ENCODE results near the gene PLD3.
"Not testable (repeated sequence)": the region's sequence is repeated elsewhere in the genome, so short reads cannot be mapped to it uniquely, and the experiment has no call there.

The PLD3 gene

DNA sequence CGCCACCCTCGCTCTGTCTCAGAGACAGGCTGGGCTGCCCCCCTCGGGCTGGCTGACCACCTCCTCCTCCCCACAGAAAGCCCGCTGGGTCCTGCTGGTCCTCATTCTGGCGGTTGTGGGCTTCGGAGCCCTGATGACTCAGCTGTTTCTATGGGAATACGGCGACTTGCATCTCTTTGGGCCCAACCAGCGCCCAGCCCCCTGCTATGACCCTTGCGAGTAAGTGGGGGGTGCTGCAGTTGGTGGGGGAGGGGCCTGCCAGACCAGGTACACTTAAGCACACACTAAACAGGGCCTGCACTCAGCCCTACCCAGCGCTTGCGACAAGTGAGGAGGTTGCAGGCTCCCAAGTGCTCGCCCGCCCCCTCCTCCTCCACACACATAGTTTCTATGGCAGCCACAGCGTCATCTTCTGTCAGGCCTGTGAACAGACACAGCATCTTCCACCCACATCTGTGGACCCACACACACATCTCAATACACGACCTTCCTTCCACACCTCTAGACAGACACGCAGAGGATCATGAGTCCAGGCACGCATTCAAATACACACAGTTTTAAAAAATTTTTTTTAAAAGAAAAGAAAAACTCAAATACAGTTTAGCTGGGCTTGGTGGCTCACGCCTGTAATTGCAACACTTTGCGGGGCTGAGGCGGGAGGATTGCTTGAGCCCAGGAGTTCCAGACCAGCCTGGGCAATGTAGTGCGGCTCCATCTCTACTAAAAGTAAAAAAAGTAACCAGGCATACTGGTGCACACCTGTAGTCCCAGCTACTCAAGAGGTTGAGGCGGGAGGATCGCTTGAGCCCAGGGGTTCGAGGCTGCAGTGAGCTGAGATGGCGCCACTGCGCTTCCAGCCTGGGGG lies 18.4 kb downstream of the PLD3 start:
- Mint-ChIP-seq H3K9me3 (no peaks in the 10 kb centered on the region), H3K4me1 (peaks cover 16% of the 10 kb centered on the region), H3K4me3 (no peak overlapping the region)

DNA sequence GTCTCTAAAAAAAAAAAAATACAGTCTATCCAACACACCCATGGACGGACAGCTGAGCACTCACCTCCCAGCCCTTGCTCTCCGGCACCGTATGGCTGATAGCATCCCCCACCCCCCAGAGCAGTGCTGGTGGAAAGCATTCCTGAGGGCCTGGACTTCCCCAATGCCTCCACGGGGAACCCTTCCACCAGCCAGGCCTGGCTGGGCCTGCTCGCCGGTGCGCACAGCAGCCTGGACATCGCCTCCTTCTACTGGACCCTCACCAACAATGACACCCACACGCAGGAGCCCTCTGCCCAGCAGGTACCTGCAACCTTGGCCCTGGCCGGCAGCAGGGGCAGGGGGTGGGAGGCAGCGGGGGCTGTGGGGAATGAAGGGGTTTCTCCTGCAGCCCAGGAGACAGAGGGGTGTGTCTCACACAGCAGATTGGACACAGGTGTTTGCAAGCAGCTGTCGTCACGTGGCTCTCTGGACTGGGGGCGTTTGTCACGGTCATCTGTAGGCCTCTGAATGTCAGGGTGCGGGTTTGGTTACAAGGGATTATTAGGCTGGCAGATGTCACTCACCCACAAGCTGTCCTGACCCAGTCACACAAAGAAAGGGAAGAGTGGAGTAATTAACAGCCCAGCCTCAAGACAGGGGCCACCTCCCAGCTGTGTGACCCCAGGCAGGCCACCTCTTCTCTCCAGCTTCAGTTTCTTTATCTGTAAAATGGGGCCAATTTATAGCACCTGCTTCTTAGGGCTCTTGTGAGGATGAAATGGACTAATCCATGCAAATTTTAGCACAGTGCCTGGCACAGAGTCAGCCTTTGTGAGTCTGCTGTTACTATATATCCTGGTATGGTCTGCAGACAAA lies 19.3 kb downstream of the PLD3 start:
- ATAC-seq, result no peak
- H3K4me1 Mint-ChIP-seq, result peaks cover 15% of the 10 kb centered on the region
- no peaks in the 10 kb centered on the region for H3K9me3 Mint-ChIP-seq
- no peak overlapping the region for H3K27ac Mint-ChIP-seq
- no peak overlapping the region for H3K4me3 Mint-ChIP-seq
- H3K27me3 Mint-ChIP-seq, result no peaks in the 10 kb centered on the region
- peaks cover 19% of the 10 kb centered on the region for H3K36me3 Mint-ChIP-seq

More for the DNA sequence above, 18.4 kb downstream of the PLD3 start:
- Mint-ChIP-seq H3K27ac (no peak overlapping the region), H3K27me3 (no peaks in the 10 kb centered on the region), H3K36me3 (peaks cover 24% of the 10 kb centered on the region)
- no peak for ATAC-seq

DNA sequence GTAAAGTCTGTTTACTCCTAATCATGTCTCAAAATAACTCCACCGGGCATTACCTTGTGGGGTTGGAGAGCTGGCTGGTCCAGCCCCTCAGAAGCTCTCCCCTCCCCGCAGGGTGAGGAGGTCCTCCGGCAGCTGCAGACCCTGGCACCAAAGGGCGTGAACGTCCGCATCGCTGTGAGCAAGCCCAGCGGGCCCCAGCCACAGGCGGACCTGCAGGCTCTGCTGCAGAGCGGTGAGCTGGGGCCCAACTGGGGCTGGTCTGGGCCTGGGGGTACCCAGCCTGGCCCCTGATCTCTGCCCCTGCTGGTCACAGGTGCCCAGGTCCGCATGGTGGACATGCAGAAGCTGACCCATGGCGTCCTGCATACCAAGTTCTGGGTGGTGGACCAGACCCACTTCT lies 21.3 kb downstream of the PLD3 start:
- no peak overlapping the region for H3K4me3 Mint-ChIP-seq
- H3K27me3 Mint-ChIP-seq, result no peaks in the 10 kb centered on the region
- H3K27ac Mint-ChIP-seq, result no peak overlapping the region
- H3K4me1 Mint-ChIP-seq, result peaks cover 8% of the 10 kb centered on the region
- no peaks in the 10 kb centered on the region for H3K9me3 Mint-ChIP-seq
- ATAC-seq, result no peak
- peaks cover 30% of the 10 kb centered on the region for H3K36me3 Mint-ChIP-seq

DNA sequence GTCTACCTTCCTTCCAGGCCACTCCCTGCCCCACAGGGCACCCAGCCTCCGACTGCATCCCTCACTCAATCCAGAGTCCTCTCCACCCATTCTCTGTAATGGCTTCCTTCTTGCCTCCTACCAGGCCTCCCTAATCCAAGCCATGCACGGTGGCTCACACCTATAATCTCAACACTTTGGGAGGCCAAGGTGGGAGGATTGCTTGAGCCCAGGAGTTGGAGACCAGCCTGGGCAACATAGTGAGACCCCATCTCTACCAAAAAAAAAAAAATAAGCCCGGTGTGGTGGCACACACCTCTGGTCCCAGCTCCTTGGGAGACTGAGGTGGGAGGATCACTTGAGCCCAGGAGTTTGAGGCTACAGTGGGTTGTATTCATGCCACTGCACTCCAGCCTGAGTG lies 21.8 kb downstream of the PLD3 start:
- not testable (repeated sequence) for H3K4me1 Mint-ChIP-seq, H3K4me3 Mint-ChIP-seq, H3K9me3 Mint-ChIP-seq, H3K27ac Mint-ChIP-seq, ATAC-seq, H3K27me3 Mint-ChIP-seq
- peaks cover 35% of the 10 kb centered on the region for H3K36me3 Mint-ChIP-seq

DNA sequence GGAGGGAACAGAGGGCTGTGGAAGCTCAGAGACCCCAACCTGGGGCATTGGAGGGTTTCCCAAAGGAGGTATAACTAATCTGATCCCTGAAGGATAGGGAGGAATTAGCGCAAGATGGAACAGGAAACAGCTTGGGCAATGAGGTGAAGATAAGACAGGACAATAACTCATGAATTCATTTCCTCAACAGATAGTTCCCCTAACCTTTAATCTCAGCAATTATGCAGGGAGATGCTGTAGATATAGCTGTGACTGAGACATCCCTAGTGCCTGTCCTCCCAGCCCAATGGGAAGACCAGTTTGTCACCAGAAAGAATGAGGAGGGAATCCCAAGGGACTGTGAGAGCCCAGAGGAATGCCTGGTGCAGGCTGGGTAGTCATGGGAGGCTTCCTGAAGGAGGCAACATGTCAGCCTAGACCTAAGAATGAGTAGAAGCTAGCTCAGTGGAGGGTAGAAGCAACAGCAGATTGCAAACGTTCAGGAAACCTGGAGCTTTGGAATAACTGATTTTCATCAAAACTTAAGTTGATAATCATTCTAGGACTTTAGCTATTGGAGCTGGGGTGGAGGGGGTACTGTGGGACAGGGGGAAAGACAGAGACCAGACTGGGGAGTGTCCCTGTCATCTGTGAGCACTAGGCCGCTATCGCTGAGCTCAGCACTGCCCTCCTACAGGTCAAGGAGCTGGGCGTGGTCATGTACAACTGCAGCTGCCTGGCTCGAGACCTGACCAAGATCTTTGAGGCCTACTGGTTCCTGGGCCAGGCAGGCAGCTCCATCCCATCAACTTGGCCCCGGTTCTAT lies 22.7 kb downstream of the PLD3 start:
- Mint-ChIP-seq H3K9me3 (no peaks in the 10 kb centered on the region), H3K36me3 (peaks cover 44% of the 10 kb centered on the region), H3K4me3 (no peak overlapping the region), H3K27ac (no peak overlapping the region), H3K4me1 (no peaks in the 10 kb centered on the region), H3K27me3 (no peaks in the 10 kb centered on the region)
- ATAC-seq, result no peak

DNA sequence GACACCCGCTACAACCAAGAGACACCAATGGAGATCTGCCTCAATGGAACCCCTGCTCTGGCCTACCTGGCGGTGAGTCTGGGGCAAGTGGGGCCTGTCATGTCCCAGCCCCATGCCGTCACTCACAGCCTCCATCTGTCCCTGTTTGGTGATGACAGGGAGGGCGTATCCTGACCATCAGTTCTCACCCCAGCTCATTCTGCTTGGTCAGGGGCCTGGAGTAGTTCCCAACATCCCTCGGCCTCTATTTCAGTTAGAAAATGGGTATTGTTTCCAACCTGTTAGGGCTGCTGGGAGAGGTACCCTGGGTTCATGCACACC lies 23.3 kb downstream of the PLD3 start:
- Mint-ChIP-seq H3K4me1 (no peaks in the 10 kb centered on the region), H3K36me3 (peaks cover 50% of the 10 kb centered on the region), H3K9me3 (no peaks in the 10 kb centered on the region), H3K27ac (no peak overlapping the region), H3K4me3 (no peak overlapping the region), H3K27me3 (no peaks in the 10 kb centered on the region)
- no peak for ATAC-seq

DNA sequence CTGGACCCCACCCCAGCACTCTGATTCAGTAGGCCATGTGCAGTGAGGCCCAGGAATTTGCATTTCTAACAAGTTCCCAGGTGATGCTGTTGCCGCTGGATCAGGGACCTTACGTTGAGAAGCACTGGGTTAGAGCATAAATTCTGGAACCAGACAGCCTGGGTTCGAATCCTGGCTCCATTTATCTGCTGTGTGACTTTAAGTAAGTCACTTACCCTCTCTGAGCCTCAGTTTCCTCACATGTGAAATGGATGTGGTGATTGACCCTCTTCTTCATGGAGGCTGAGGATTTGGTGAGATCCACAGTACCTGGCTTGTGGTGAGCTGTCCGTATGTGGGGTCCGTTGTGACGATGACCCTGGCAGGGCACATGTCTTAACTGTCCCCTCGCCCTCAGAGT lies 25.6 kb downstream of the PLD3 start:
- no peak overlapping the region for H3K27ac Mint-ChIP-seq
- H3K4me1 Mint-ChIP-seq, result no peaks in the 10 kb centered on the region
- H3K4me3 Mint-ChIP-seq, result no peak overlapping the region
- H3K27me3 Mint-ChIP-seq, result no peaks in the 10 kb centered on the region
- no peak for ATAC-seq
- no peaks in the 10 kb centered on the region for H3K9me3 Mint-ChIP-seq
- peaks cover 62% of the 10 kb centered on the region for H3K36me3 Mint-ChIP-seq

DNA sequence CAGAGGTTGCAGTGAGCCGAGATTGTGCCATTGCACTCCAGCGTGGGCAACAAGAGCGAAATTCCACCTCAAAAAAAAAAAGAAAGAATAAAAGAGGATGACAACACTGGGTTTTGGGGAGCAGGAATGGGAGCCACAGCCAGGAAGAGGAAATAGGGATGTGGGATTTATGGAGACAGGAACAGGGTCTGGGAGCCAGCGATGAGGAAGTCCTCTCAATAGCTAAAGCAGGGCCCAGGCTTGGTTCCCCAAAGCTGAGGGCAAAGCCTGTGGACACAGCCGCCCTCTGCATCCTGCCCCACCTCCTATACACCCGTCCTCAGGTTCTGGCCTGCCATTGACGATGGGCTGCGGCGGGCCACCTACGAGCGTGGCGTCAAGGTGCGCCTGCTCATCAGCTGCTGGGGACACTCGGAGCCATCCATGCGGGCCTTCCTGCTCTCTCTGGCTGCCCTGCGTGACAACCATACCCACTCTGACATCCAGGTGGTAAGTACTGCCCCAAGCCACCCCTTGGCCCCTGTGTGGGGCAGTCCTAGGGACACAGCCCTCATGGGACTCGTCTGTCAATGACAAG lies 27.9 kb downstream of the PLD3 start:
- Mint-ChIP-seq H3K27me3 (no peaks in the 10 kb centered on the region), H3K9me3 (no peaks in the 10 kb centered on the region), H3K4me3 (no peak overlapping the region), H3K36me3 (peaks cover 48% of the 10 kb centered on the region), H3K27ac (no peak overlapping the region), H3K4me1 (no peaks in the 10 kb centered on the region)
- no peak for ATAC-seq

DNA sequence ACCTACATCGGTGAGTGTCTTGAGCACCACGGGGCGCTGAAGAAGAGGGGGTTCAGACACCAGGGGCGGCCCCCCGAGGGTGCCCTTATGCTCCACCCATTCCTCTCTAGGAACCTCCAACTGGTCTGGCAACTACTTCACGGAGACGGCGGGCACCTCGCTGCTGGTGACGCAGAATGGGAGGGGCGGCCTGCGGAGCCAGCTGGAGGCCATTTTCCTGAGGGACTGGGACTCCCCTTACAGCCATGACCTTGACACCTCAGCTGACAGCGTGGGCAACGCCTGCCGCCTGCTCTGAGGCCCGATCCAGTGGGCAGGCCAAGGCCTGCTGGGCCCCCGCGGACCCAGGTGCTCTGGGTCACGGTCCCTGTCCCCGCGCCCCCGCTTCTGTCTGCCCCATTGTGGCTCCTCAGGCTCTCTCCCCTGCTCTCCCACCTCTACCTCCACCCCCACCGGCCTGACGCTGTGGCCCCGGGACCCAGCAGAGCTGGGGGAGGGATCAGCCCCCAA lies 29.4 kb downstream of the PLD3 start:
- Mint-ChIP-seq H3K4me1 (no peaks in the 10 kb centered on the region), H3K9me3 (no peaks in the 10 kb centered on the region), H3K27ac (no peak overlapping the region), H3K36me3 (peaks cover 41% of the 10 kb centered on the region), H3K4me3 (no peak overlapping the region), H3K27me3 (no peaks in the 10 kb centered on the region)
- no peak for ATAC-seq

DNA sequence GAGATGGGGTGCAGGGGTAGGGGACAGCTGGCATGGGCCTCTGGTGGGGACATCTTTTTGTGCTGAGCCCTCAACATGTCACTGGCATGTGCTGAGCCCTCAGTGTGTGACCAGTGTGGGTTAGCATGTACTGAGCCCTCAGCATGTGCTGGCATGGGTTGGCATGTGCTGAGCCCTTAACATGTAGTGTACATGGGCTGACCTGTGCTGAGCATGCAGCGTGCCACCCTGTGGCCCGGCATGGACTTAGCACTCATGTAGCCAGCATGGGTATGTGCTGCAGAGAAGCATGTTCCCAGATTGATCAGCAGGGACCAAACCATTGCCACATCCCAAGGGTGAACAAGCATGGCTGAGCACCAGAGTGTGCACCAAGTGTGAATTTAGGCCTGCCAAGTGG lies 30.0 kb downstream of the PLD3 start:
- H3K27ac Mint-ChIP-seq, result no peak overlapping the region
- no peak for ATAC-seq
- H3K4me1 Mint-ChIP-seq, result no peaks in the 10 kb centered on the region
- H3K4me3 Mint-ChIP-seq, result no peak overlapping the region
- H3K27me3 Mint-ChIP-seq, result no peaks in the 10 kb centered on the region
- no peaks in the 10 kb centered on the region for H3K9me3 Mint-ChIP-seq
- peaks cover 38% of the 10 kb centered on the region for H3K36me3 Mint-ChIP-seq

DNA sequence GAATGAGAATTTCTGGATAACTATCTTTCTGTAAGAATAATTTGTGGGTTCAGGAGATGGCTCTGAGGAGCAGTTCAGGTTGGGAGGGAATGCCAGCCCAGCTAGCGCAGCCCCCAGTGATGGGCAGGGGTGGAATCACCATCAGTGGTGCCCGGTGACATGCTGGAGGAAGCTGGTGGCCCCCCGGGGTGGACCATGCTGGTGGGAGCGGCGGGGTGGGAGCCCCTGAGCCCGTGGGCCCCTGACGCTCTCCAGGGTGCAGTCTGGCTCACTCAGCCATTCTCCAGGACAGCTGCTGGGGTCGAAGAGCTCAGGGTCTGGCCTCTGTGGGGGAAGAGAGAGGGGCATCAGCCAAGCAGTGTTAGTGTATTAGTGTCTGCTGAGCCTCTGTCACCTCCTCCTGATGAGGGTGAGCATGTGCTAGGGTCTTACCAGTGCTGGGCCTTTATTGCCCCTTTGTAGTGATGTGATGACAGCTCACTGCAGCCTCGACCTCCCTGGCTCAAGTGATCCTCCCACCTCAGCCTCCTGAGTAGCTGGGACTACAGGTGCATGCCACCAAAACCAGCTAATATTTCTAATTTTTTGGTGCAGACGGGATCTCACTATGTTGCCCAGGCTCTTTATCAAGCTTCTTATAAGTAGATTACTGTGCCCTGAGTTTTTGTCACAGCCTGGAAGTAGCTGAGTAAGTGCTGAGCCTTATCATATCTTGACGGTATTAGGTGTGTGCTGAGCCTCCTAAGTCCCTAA lies 31.1 kb downstream of the PLD3 start:
- no peak for ATAC-seq

DNA sequence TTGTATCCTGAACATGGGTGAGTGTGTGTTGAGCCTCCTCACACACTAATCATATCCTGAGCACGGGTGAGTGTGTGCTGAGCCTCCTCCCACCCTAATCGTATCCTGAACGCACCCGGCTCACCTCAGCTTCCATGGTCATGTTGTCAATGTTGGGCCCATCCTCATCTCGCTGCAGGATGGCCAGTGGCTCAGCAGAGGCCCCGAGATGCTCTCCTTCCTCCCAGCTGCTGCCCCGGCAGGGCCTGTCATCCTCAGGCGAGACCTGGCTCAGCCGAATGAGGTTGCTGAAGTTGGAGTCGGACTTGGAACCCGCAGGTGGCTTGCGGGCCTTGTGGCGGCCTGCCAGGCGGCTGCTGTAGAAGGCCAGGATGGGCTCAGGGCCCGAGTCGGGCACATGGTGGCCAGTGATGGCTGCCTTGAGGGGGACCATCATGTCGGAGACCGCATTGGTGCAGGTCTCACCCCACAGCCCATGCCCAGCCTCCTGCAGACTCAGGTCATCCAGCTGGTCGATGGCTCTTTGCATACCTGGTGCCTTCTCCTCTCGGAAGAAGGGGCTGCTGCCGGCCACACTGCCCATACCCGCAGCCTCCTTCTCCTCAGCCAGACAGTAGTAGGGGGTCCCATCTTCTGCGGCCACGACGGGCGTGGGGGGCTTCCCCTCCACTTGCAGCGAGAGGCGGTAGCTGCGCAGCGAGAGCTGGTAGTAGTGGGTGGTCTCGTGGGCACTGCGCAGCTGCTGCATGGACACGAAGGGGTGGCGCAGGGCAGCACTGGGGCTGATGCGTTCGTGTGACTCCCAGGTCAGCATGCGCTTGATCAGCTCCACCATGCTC lies 31.9 kb downstream of the PLD3 start:
- H3K4me1 Mint-ChIP-seq, result no peaks in the 10 kb centered on the region
- no peak overlapping the region for H3K27ac Mint-ChIP-seq
- H3K4me3 Mint-ChIP-seq, result no peak overlapping the region
- H3K36me3 Mint-ChIP-seq, result peaks cover 25% of the 10 kb centered on the region
- no peaks in the 10 kb centered on the region for H3K9me3 Mint-ChIP-seq
- H3K27me3 Mint-ChIP-seq, result no peaks in the 10 kb centered on the region
- ATAC-seq, result no peak

More for the DNA sequence above, 31.1 kb downstream of the PLD3 start:
- Mint-ChIP-seq H3K4me1 (no peaks in the 10 kb centered on the region), H3K36me3 (peaks cover 33% of the 10 kb centered on the region), H3K27ac (no peak overlapping the region), H3K27me3 (no peaks in the 10 kb centered on the region), H3K9me3 (no peaks in the 10 kb centered on the region), H3K4me3 (no peak overlapping the region)

DNA sequence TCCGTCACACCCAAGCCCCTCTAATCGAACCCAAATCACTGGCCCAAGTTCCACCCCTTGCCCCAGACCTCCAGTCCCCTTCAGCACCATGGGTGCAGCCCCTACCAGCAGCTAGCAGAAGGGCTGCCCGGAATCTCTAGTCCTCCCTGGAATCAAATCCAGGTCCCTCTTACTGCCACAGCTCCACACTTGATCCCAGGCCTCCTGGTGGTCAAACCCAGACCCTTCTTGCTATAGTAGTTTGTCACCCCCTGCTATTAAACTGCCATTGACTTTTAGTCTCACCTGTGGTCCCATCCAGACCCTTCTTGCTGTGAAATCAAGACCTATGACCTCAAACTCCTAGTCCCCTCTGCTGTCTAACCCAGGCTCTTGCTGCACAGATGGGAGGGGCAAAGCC lies 32.8 kb downstream of the PLD3 start:
- Mint-ChIP-seq H3K27ac (no peak overlapping the region), H3K4me1 (no peaks in the 10 kb centered on the region), H3K4me3 (no peak overlapping the region), H3K27me3 (no peaks in the 10 kb centered on the region), H3K36me3 (peaks cover 16% of the 10 kb centered on the region), H3K9me3 (no peaks in the 10 kb centered on the region)
- ATAC-seq, result no peak
